SK-N-SH (cell line): ENCODE results near the gene GHR. TPM values are rescaled to one million over a fixed set of nuclear protein-coding genes. Genes with fewer than 3 reads are reported as not detected.

Experiments used
- CTCF ChIA-PET: fragments of 300-600, 350-600 bp; formaldehyde crosslinking; extraction: SDS; loops from one replicate; lab custom pipeline; 2021; lab: Yijun Ruan, JAX
- POLR2A ChIA-PET: fragments of 350-600 bp; sonication (Branson Sonifier 250); formaldehyde crosslinking; extraction: SDS; loops from one replicate; lab custom pipeline; 2020; ENCODE audit warnings: antibody characterized with exemption, inconsistent platforms; lab: Yijun Ruan, JAX
- DNase-seq: peaks from one replicate; pipeline ENCODE4 v3.0.0; 2012
- H2AFZ ChIP-seq: fragments of 200-600 bp; sonication (generic); 2 replicates; pipeline ENCODE4 v1.8.1; 2016; ENCODE audit warnings: antibody characterized with exemption, mild to moderate bottlenecking, low read depth
- H3F3A ChIP-seq: fragments of 200-600 bp; sonication (generic); replicated peaks from 2 replicates; pipeline ENCODE3; 2016; ENCODE audit warnings: antibody characterized with exemption, mild to moderate bottlenecking; ENCODE audit not compliant: insufficient read depth
- H3K27ac ChIP-seq, 2 experiments: fragments of 200-500 bp in 1 of 2; fragments of 200-600 bp in 1 of 2; sonication (Bioruptor generic) in 1 of 2; sonication (generic), shearing (Covaris generic) in 1 of 2; 2 replicates each; pipeline versions ENCODE4 v1.5.1 to v1.6.1; 2014 to 2016; ENCODE audit warnings: low read depth in 2 of 2, inconsistent platforms in 1 of 2, low read length in 1 of 2, mild to moderate bottlenecking in 1 of 2, mixed read lengths in 1 of 2
- H3K27me3 ChIP-seq: fragments of 200-600 bp; sonication (generic), shearing (Covaris generic); 2 replicates; pipeline ENCODE4 v1.6.1; 2016; ENCODE audit warnings: mixed run types; ENCODE audit not compliant: insufficient read depth
- H3K36me3 ChIP-seq, 2 experiments: fragments of 200-500 bp in 1 of 2; fragments of 200-600 bp in 1 of 2; sonication (Bioruptor generic) in 1 of 2; sonication (generic) in 1 of 2; replicated peaks in 1 of 2; 2 replicates each; pipeline versions ENCODE3 to v1.5.1; 2014 to 2016; ENCODE audit warnings: low read length in 1 of 2, mild to moderate bottlenecking in 1 of 2; ENCODE audit not compliant: insufficient read depth in 2 of 2, control insufficient read depth in 1 of 2
- H3K4me1 ChIP-seq, 2 experiments: fragments of 200-500 bp in 1 of 2; fragments of 200-600 bp in 1 of 2; sonication (Bioruptor generic) in 1 of 2; sonication (generic), shearing (Covaris generic) in 1 of 2; 2 replicates each; pipeline versions ENCODE4 v1.5.1 to v1.6.1; 2014 to 2016; ENCODE audit warnings: low read depth in 1 of 2, low read length in 1 of 2, mixed run types in 1 of 2; ENCODE audit not compliant: insufficient read depth in 2 of 2, control insufficient read depth in 1 of 2
- H3K4me2 ChIP-seq: fragments of 200-600 bp; sonication (generic), shearing (Covaris generic); 2 replicates; pipeline ENCODE4 v1.6.1; 2017; ENCODE audit warnings: mixed run types
- H3K4me3 ChIP-seq, 2 experiments: fragments of 200-500 bp in 1 of 2; fragments of 200-600 bp in 1 of 2; sonication (Bioruptor generic) in 1 of 2; sonication (generic), shearing (Covaris generic) in 1 of 2; 2 replicates each; pipeline versions ENCODE4 v1.5.1 to v1.8.1; 2014 to 2016; ENCODE audit warnings: low read depth in 2 of 2, inconsistent platforms in 1 of 2, low read length in 1 of 2, mild to moderate bottlenecking in 1 of 2, mixed read lengths in 1 of 2, moderate library complexity in 1 of 2
- H3K79me2 ChIP-seq: fragments of 200-600 bp; sonication (generic); 2 replicates; pipeline ENCODE4 v1.8.1; 2017; ENCODE audit warnings: mild to moderate bottlenecking; ENCODE audit not compliant: insufficient read depth
- H3K9ac ChIP-seq: fragments of 200-600 bp; sonication (generic); 2 replicates; pipeline ENCODE4 v1.6.1; 2017; ENCODE audit warnings: mixed run types
- H3K9me2 ChIP-seq: fragments of 200-600 bp; sonication (generic); 2 replicates; pipeline ENCODE4 v1.6.1; 2017; ENCODE audit warnings: mixed run types
- H3K9me3 ChIP-seq: fragments of 200-600 bp; sonication (generic); 2 replicates; pipeline ENCODE4 v1.6.1; 2017; ENCODE audit warnings: mixed run types, mild to moderate bottlenecking, moderate library complexity
- H4K20me1 ChIP-seq: fragments of 200-600 bp; sonication (generic); 2 replicates; pipeline ENCODE4 v1.6.1; 2017; ENCODE audit warnings: mild to moderate bottlenecking, mixed run types; ENCODE audit not compliant: insufficient read depth
- CHD2 ChIP-seq: fragments of 150-350 bp; IDR thresholded peaks from 2 replicates; pipeline ENCODE4 v1.6.1; 2018; ENCODE audit warnings: low read length; ENCODE audit not compliant: partially characterized antibody
- EZH2phosphoT487 ChIP-seq: fragments of 200-600 bp; sonication (generic); IDR thresholded peaks from 2 replicates; pipeline ENCODE4 v1.6.1; 2017; ENCODE audit warnings: low read depth, mixed run types, mild to moderate bottlenecking, antibody characterized with exemption, moderate library complexity, borderline replicate concordance
- FOSL2 ChIP-seq: IDR thresholded peaks from 2 replicates; pipeline ENCODE4 v1.4.0; 2012; ENCODE audit warnings: low read depth, mild to moderate bottlenecking, moderate library complexity, borderline replicate concordance
- FOXJ3 ChIP-seq: sonication (generic); formaldehyde crosslinking; IDR thresholded peaks from 2 replicates; pipeline ENCODE4 v1.5.1; 2020; ENCODE audit warnings: mild to moderate bottlenecking, missing genetic modification reagents
- FOXM1 ChIP-seq: IDR thresholded peaks from 2 replicates; pipeline ENCODE4 v1.4.0; 2012; ENCODE audit warnings: low read depth, mild to moderate bottlenecking
- IRF3 ChIP-seq: fragments of 150-350 bp; IDR thresholded peaks from 2 replicates; pipeline ENCODE4 v1.6.1; 2016; ENCODE audit warnings: mild to moderate bottlenecking, low read depth, low read length
- JUND ChIP-seq: IDR thresholded peaks from 2 replicates; pipeline ENCODE4 v1.4.0; 2012
- MAX ChIP-seq: IDR thresholded peaks from 2 replicates; pipeline ENCODE4 v1.4.0; 2012; ENCODE audit warnings: low read depth
- MEF2A ChIP-seq: IDR thresholded peaks from 2 replicates; pipeline ENCODE4 v1.4.0; 2012; ENCODE audit warnings: low read depth, borderline replicate concordance
- MXI1 ChIP-seq: IDR thresholded peaks from 2 replicates; pipeline ENCODE4 v1.6.1; 2012; ENCODE audit warnings: mild to moderate bottlenecking, low read depth, low read length, improper control_type of control experiment
- NFIC ChIP-seq: IDR thresholded peaks from 2 replicates; pipeline ENCODE4 v1.4.0; 2012; ENCODE audit warnings: borderline replicate concordance
- NRF1 ChIP-seq: IDR thresholded peaks from 2 replicates; pipeline ENCODE4 v1.6.1; 2012; ENCODE audit warnings: low read depth, mild to moderate bottlenecking, low read length
- RFX5 ChIP-seq: IDR thresholded peaks from 2 replicates; pipeline ENCODE4 v1.6.1; 2012; ENCODE audit warnings: mild to moderate bottlenecking, improper control_type of control experiment, low read length
- RXRA ChIP-seq: IDR thresholded peaks from 2 replicates; pipeline ENCODE4 v1.4.0; 2012; ENCODE audit warnings: low read depth, mild to moderate bottlenecking, borderline replicate concordance
- TAF1 ChIP-seq: IDR thresholded peaks from 2 replicates; pipeline ENCODE4 v1.6.1; 2012; ENCODE audit warnings: low read depth, mild to moderate bottlenecking, low read length, moderate library complexity, borderline replicate concordance
- TCF12 ChIP-seq: IDR thresholded peaks from 2 replicates; pipeline ENCODE4 v1.4.0; 2012
- YY1 ChIP-seq: IDR thresholded peaks from 2 replicates; pipeline ENCODE4 v1.4.0; 2012; ENCODE audit warnings: low read depth, mild to moderate bottlenecking
- ZBTB33 ChIP-seq: IDR thresholded peaks from 2 replicates; pipeline ENCODE4 v1.4.0; 2012; ENCODE audit warnings: low read depth, borderline replicate concordance
- WGBS: methylation state at CpG from one replicate; pipeline ENCODE4 v1.1.6; 2017; ENCODE audit warnings: low lambda C conversion rate; 5-methylcytosine and 5-hydroxymethylcytosine counted together
- polyA plus RNA-seq, 3 experiments: library from polyadenylated mRNA; depleted of rRNA; stranded (reverse); fragments of >200 nt; gene quantifications; 2 replicates each; pipeline ENCODE4 v1.2.3, GENCODE V29; 2012

GHR gene
- polyA plus RNA-seq, 1 of the 3 experiments (the other 2 are of a cell fraction): 0.03 TPM

GRCh38 chr5:42570966-42571960 lies 148.0 kb downstream of the GHR start:
- CTCF ChIA-PET: interaction anchor here (1.0 to 5.1 kb wide), 2 partner anchors 12 to 196 kb away, joined by 3 to 22 read pairs; no protein-coding TSS in a partner anchor
- no peaks in the 10 kb centered on the region for H4K20me1 ChIP-seq
- H3K4me1 ChIP-seq: no peaks in the 10 kb centered on the region
- H3K9me2 ChIP-seq: no peaks in the 10 kb centered on the region
- H3K9ac ChIP-seq: no peak overlapping the region
- WGBS: 6% methylated on average over 8 of the region's 8 CpGs
- H3K27me3 ChIP-seq: no peaks in the 10 kb centered on the region
- H3K9me3 ChIP-seq: no peaks in the 10 kb centered on the region
- H3K4me2 ChIP-seq: no peak overlapping the region
- no peaks in the 10 kb centered on the region for H3F3A ChIP-seq
- TF ChIP-seq EZH2phosphoT487 (no peak), MXI1 (no peak), NFIC (no peak), FOSL2 (no peak), JUND (no peak), FOXM1 (no peak), NRF1 (no peak), RFX5 (no peak), CHD2 (no peak), ZBTB33 (no peak), MAX (no peak), TCF12 (no peak), MEF2A (no peak), TAF1 (no peak), FOXJ3 (no peak), RXRA (no peak), YY1 (no peak), IRF3 (no peak)
- POLR2A ChIA-PET: no interaction called here
- H3K27ac ChIP-seq: no peak overlapping the region
- H2AFZ ChIP-seq: no peak overlapping the region
- no peak for DNase-seq
- no peak overlapping the region for H3K4me3 ChIP-seq
- no peaks in the 10 kb centered on the region for H3K36me3 ChIP-seq
- H3K79me2 ChIP-seq: no peaks in the 10 kb centered on the region
